T-helper 2 cell treated with Interferon-gamma antibody and Interleukin-4, amounts not matched to agents 100 ng/mL and 5 ng/mL, for 36 hours (primary cell): Measurements from ENCODE around the gene BICC1. TPM values are rescaled to one million over a fixed set of nuclear protein-coding genes. Genes with fewer than 3 reads are reported as not detected.

Experiments
- intact Hi-C: fragments of 100-400 bp; cut with micrococcal nuclease; formaldehyde crosslinking; loops from one replicate; pipeline ENCODE4 v1.15.1; 2023
- total RNA-seq: library from RNA; stranded (reverse); gene quantifications from 2 replicates; pipeline ENCODE4 v1.2.3, GENCODE V29; 2022

The BICC1 gene
- total RNA-seq, 1 donor from 2014 or later: 0.05 TPM

GRCh38 chr10:58818900-58819299 is 306.2 kb downstream of the BICC1 start:
- intact Hi-C loops: no loop called here

- intact Hi-C loops: no loop called here
Measured at GRCh38 chr10:58820386-58820785, 307.7 kb downstream of the BICC1 start.

- intact Hi-C loops: no loop called here
Measured at GRCh38 chr10:58820861-58821751, 308.4 kb downstream of the BICC1 start.

- intact Hi-C loops: no loop called here
Measured at GRCh38 chr10:58821752-58822056, 309.0 kb downstream of the BICC1 start.

- intact Hi-C loops: no loop called here
Measured at GRCh38 chr10:58823983-58824382, 311.3 kb downstream of the BICC1 start.

- intact Hi-C loops: no loop called here
Measured at GRCh38 chr10:58824396-58824795, 311.7 kb downstream of the BICC1 start.

GRCh38 chr10:58826694-58827093 is 314.0 kb downstream of the BICC1 start:
- intact Hi-C loops: no loop called here

- intact Hi-C loops: no loop called here
Measured at GRCh38 chr10:58827381-58827780, 314.7 kb downstream of the BICC1 start.

- intact Hi-C loops: no loop called here
Measured at GRCh38 chr10:58829839-58830238, 317.2 kb downstream of the BICC1 start.

GRCh38 chr10:58830697-58831096 is 318.0 kb downstream of the BICC1 start:
- intact Hi-C loops: no loop called here

GRCh38 chr10:58833771-58834561 is 321.3 kb downstream of the BICC1 start:
- intact Hi-C loops: no loop called here

GRCh38 chr10:58836176-58836700 is 323.6 kb downstream of the BICC1 start:
- intact Hi-C loops: no loop called here

GRCh38 chr10:58836991-58837575 is 324.4 kb downstream of the BICC1 start:
- intact Hi-C loops: no loop called here

GRCh38 chr10:58837826-58838225 is 325.2 kb downstream of the BICC1 start:
- intact Hi-C loops: no loop called here

GRCh38 chr10:58838561-58839208 is 326.0 kb downstream of the BICC1 start:
- intact Hi-C loops: no loop called here

GRCh38 chr10:58839771-58840170 is 327.1 kb downstream of the BICC1 start:
- intact Hi-C loops: no loop called here

GRCh38 chr10:58840840-58841435 is 328.3 kb downstream of the BICC1 start:
- intact Hi-C loops: no loop called here

- intact Hi-C loops: no loop called here
Measured at GRCh38 chr10:58842860-58843376, 330.2 kb downstream of the BICC1 start.

- intact Hi-C loops: no loop called here
Measured at GRCh38 chr10:58843760-58844159, 331.1 kb downstream of the BICC1 start.

- intact Hi-C loops: no loop called here
Measured at GRCh38 chr10:58844680-58845079, 332.0 kb downstream of the BICC1 start.

GRCh38 chr10:58846856-58847255 is 334.2 kb downstream of the BICC1 start:
- intact Hi-C loops: no loop called here
